Naive thymus-derived CD4-positive, alpha-beta T cell (primary cell): ENCODE data around the gene DISP2. TPM values are rescaled to one million over a fixed set of nuclear protein-coding genes. Genes with fewer than 3 reads are reported as not detected.

Source experiments
- ATAC-seq: fragments of 150-1000 bp; cut with Tn5 transposase; 2 replicates; pipeline ENCODE4 v1.10.0; 2021; ENCODE audit warnings: mild to moderate bottlenecking, moderate library complexity
- CTCF ChIA-PET: fragments of 350-600 bp; sonication (Branson Sonifier 250); formaldehyde crosslinking; loops from one replicate; lab custom pipeline; 2021; ENCODE audit warnings: antibody characterized with exemption; lab: Charles Lee
- POLR2A ChIA-PET: fragments of 350-600 bp; sonication (Branson Sonifier 250); formaldehyde crosslinking; loops from one replicate; lab custom pipeline; 2021; ENCODE audit warnings: antibody characterized with exemption, inconsistent platforms; lab: Charles Lee
- DNase-seq, 9 donors: peaks; one replicate each; pipeline versions ENCODE4 v3.0.0 to v3.0.0-alpha.2; 2020 to 2022; ENCODE audit warnings: mixed read lengths in 1 of 9
- H3K27ac ChIP-seq: one replicate; pipeline ENCODE4 v1.7.0; 2013; ENCODE audit warnings: mild to moderate bottlenecking, low read depth, low read length, moderate library complexity
- H3K27me3 ChIP-seq, 2 donors: one replicate each; pipeline ENCODE4 v1.7.0; 2013; ENCODE audit warnings: low read length in 2 of 2, mild to moderate bottlenecking in 2 of 2, moderate library complexity in 2 of 2; ENCODE audit not compliant: control insufficient read depth in 2 of 2, insufficient read depth in 2 of 2
- H3K36me3 ChIP-seq, 3 experiments: 1 replicate in 2 of 3; 2 replicates in 1 of 3; pipeline ENCODE4 v1.7.0; 2013; ENCODE audit warnings: low read length in 3 of 3, mild to moderate bottlenecking in 3 of 3, moderate library complexity in 1 of 3; ENCODE audit not compliant: insufficient read depth in 3 of 3, control insufficient read depth in 2 of 3
- H3K4me1 ChIP-seq, 2 donors: one replicate each; pipeline ENCODE4 v1.7.0; 2013; ENCODE audit warnings: low read length in 2 of 2, mild to moderate bottlenecking in 2 of 2, moderate library complexity in 1 of 2; ENCODE audit not compliant: control insufficient read depth in 2 of 2, insufficient read depth in 2 of 2
- H3K4me3 ChIP-seq: 2 replicates; pipeline ENCODE4 v1.7.0; 2013; ENCODE audit warnings: mild to moderate bottlenecking, low read length
- H3K9me3 ChIP-seq, 3 experiments: 1 replicate in 2 of 3; 2 replicates in 1 of 3; pipeline ENCODE4 v1.7.0; 2013; ENCODE audit warnings: low read length in 3 of 3; ENCODE audit not compliant: control insufficient read depth in 2 of 3
- H3K27ac Mint-ChIP-seq, 9 donors: one replicate each; pipeline ENCODE4 v1.8.0; 2020 to 2022; ENCODE audit warnings: mixed read lengths in 9 of 9, mild to moderate bottlenecking in 8 of 9, moderate library complexity in 5 of 9, inconsistent platforms in 2 of 9
- H3K27me3 Mint-ChIP-seq, 5 donors: one replicate each; pipeline ENCODE4 v1.8.0; 2021 to 2022; ENCODE audit warnings: mixed read lengths in 5 of 5, mild to moderate bottlenecking in 1 of 5
- H3K36me3 Mint-ChIP-seq, 5 donors: one replicate each; pipeline ENCODE4 v1.8.0; 2020 to 2022; ENCODE audit warnings: mixed read lengths in 5 of 5, mild to moderate bottlenecking in 3 of 5, inconsistent platforms in 1 of 5
- H3K4me1 Mint-ChIP-seq, 7 donors: one replicate each; pipeline ENCODE4 v1.8.0; 2020 to 2022; ENCODE audit warnings: mixed read lengths in 7 of 7, mild to moderate bottlenecking in 3 of 7, inconsistent platforms in 1 of 7
- H3K4me3 Mint-ChIP-seq, 10 donors: one replicate each; pipeline ENCODE4 v1.8.0; 2020 to 2022; ENCODE audit warnings: mild to moderate bottlenecking in 10 of 10, mixed read lengths in 10 of 10, moderate library complexity in 6 of 10, inconsistent platforms in 2 of 10
- H3K9me3 Mint-ChIP-seq, 11 donors: one replicate each; pipeline ENCODE4 v1.8.0; 2020 to 2022; ENCODE audit warnings: mixed read lengths in 11 of 11, mild to moderate bottlenecking in 4 of 11, inconsistent platforms in 1 of 11, moderate library complexity in 1 of 11
- intact Hi-C, 2 donors: fragments of 100-400 bp; cut with micrococcal nuclease; formaldehyde crosslinking; loops; one replicate each; pipeline ENCODE4 v1.15.1; 2023
- polyA plus RNA-seq, 2 donors: library from polyadenylated mRNA; unstranded; fragments of 300-500 nt; fragmentation: Illumina TruSeq; gene quantifications; one replicate each; pipeline ENCODE4 v1.2.3, GENCODE V29; 2021
- total RNA-seq, 6 experiments: library from RNA in 5 of 6; stranded (reverse) in 5 of 6; gene quantifications; 1 replicate in 5 of 6; 2 replicates in 1 of 6; pipeline ENCODE4 v1.2.3 and lab custom pipeline; 2021 to 2026

The DISP2 gene
- total and polyA plus RNA-seq, 7 experiments from 2014 or later = 0.05 to 0.51 (median 0.07) TPM; not detected in 3

DNA sequence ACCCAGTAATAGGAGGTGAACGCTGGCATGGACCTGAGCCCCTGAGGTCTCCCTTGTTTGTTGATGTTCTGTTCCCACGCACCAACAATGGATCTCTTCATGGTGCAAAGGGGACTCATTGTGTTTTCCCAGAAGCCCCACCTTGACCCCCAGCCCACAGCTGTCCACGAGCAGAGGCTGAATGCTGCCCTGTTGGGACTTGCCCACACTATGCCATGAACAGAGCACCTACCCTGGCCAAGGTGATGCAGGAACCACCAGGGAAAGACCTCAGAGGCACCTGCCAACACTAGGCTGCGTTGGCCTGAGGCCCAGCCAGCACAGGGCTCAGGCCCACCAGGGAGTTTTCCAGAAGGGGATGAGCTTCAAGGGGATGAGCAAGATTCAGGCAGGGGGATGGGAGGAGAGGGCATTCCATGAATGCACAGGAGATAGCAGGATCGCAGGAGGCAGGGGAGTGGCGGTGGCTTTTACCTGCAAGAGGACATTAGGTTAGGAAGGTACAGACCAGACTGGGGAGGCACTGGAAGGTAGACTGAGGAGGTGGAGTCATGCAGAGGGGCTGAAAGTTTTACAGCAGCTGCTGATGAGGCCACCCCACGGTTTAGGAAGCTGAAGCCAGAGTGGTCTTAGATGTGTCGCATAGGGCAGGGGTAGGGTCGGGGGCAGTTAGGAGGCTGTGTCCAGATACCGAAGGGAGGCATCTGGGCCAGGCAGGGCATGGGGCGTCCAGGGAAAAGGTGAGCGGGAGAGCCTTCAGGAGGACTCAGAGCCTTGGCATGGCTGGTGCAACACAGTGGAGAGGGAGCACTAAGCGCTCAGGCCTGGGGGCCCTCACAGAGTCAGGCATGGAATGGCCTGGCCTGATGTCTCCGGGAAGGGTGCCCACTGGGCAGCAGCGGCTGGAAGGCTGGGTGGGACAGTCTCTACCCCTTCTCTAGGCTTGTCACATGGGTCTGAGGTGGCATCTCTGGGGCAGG is 11.2 kb upstream of the DISP2 start:
- H3K36me3 Mint-ChIP-seq = no peaks in the 10 kb centered on the region
- Histone ChIP-seq H3K36me3 (no peaks in the 10 kb centered on the region), H3K27ac (no peak overlapping the region), H3K4me1 (no peaks in the 10 kb centered on the region), H3K27me3 (no peaks in the 10 kb centered on the region), H3K4me3 (no peak overlapping the region), H3K9me3 (no peaks in the 10 kb centered on the region)
- POLR2A ChIA-PET = no interaction called here
- no peak overlapping the region for H3K4me3 Mint-ChIP-seq
- intact Hi-C loops = no loop called here
- no peak overlapping the region for H3K27ac Mint-ChIP-seq
- peaks cover 0 to 3% (median 0%) of the 10 kb centered on the region in 5 donors for H3K27me3 Mint-ChIP-seq
- peaks cover 0 to 8% (median 0%) of the 10 kb centered on the region in 7 donors for H3K4me1 Mint-ChIP-seq
- DNase-seq = no peak
- ATAC-seq = no peak
- H3K9me3 Mint-ChIP-seq = peaks cover 0 to 1% (median 0%) of the 10 kb centered on the region in 11 donors
- CTCF ChIA-PET = no interaction called here

DNA sequence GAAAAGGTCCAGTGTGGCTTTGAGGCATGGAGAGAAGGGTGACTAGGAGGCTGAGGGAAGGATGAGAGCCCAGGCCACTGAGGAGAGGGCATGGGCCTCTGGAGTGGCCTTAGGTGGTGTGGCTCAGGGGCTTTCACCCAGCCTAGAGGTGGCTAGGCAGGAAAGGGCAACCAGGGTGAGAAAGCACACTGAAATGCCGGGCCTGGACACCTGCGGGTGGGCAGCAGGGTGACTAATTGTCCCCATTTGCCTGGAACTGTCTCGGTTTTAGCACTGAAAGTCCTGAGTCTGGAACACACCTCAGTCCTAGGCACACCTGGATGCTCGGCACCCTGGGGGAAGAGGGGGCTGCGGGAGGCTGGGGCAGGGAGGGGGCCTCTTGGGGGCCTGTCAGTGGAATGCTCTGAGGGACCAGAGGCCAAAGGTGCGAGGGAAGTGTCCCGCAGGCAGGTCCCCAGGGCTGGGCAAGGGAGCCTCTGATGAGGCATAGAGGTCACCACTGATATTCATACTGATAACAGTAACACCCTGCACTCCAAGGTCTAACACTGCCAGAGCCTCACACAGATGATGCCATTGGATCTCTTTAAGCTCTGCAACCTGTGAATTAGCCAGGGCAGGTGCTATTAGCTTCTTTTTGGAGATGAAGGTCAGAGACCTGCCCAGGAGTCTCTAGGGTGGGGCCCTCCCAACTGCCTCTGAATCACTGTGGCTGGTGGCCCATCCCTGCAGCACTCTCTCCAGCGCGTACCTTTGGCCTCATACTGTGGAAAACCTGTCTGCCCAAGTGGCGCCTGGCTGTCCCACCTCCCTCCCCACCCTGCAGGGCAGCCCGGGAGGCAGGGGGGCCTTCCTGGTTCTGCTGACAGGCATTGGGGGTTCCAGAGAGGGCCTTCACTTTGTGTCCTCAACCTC is 10.2 kb upstream of the DISP2 start:
- Mint-ChIP-seq H3K9me3 (peaks cover 0 to 1% (median 0%) of the 10 kb centered on the region in 11 donors), H3K4me1 (peaks cover 0 to 8% (median 0%) of the 10 kb centered on the region in 7 donors), H3K4me3 (no peak overlapping the region), H3K27ac (no peak overlapping the region), H3K36me3 (no peaks in the 10 kb centered on the region), H3K27me3 (peaks cover 0 to 6% (median 0%) of the 10 kb centered on the region in 5 donors)
- Histone ChIP-seq H3K9me3 (no peaks in the 10 kb centered on the region), H3K4me3 (no peak overlapping the region), H3K4me1 (no peaks in the 10 kb centered on the region), H3K27me3 (no peaks in the 10 kb centered on the region), H3K36me3 (no peaks in the 10 kb centered on the region), H3K27ac (no peak overlapping the region)
- DNase-seq (no peak), ATAC-seq (no peak)
- intact Hi-C loops = no loop called here
- CTCF ChIA-PET = interaction anchor here (2.0 kb wide), 1 partner anchor 10 kb away, joined by 6 read pairs; no protein-coding TSS in a partner anchor
- POLR2A ChIA-PET = no interaction called here

DNA sequence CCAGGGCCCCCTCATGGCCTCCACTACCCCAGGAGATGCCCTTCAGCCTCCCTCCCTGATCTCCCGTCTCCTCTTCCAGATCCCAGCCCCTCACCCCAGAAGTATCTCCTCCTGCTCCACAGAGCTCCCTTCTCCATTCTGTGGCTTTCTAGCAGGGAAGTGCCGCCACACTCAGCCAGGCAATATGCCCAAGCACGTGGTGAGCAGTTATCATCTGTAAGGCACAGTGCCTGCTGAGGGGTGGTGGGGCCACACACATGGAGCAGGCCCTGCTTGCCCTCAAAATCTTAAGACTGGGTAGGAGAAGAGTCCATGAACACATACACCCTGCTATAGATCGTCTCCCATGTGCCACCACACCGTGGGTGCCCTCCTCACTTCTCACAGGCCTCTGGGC is 9.5 kb upstream of the DISP2 start:
- Mint-ChIP-seq H3K27me3 (peaks cover 0 to 11% (median 0%) of the 10 kb centered on the region in 5 donors), H3K4me1 (peaks cover 0 to 6% (median 0%) of the 10 kb centered on the region in 7 donors), H3K36me3 (no peaks in the 10 kb centered on the region), H3K27ac (no peak overlapping the region), H3K9me3 (peaks cover 0 to 1% (median 0%) of the 10 kb centered on the region in 11 donors), H3K4me3 (no peak overlapping the region)
- intact Hi-C loops = no loop called here
- H3K4me3 ChIP-seq = no peak overlapping the region
- H3K9me3 ChIP-seq = no peaks in the 10 kb centered on the region
- ATAC-seq (no peak), DNase-seq (no peak)
- no peaks in the 10 kb centered on the region for H3K27me3 ChIP-seq
- CTCF ChIA-PET = interaction anchor here (2.0 kb wide), 1 partner anchor 10 kb away, joined by 6 read pairs; no protein-coding TSS in a partner anchor
- no peaks in the 10 kb centered on the region for H3K4me1 ChIP-seq
- no peak overlapping the region for H3K27ac ChIP-seq
- POLR2A ChIA-PET = no interaction called here
- no peaks in the 10 kb centered on the region for H3K36me3 ChIP-seq

DNA sequence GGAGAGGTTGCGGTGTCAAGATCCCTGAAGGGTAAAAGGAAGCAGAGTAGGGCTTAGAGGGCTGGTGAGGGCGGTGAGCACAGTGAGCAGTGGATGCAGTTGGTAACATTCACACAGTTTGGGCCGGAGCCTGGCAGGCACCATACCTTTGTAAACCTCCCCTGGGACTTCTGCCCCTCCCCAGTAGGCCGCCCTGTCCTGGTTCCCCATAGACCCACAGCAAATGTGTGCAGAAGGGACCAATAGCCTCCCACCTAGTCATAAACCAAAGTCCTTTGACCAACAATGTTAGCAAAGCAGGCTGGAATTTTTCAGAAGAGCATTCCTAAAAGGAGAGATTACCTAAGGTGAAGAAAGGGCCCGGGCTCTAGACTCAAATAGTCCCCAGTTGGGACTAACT is 8.9 kb upstream of the DISP2 start:
- intact Hi-C loops = no loop called here
- DNase-seq (no peak), ATAC-seq (no peak)
- no peaks in the 10 kb centered on the region for H3K36me3 Mint-ChIP-seq
- H3K4me3 Mint-ChIP-seq = no peak overlapping the region
- H3K27ac Mint-ChIP-seq = no peak overlapping the region
- Histone ChIP-seq H3K4me3 (no peak overlapping the region), H3K36me3 (no peaks in the 10 kb centered on the region), H3K27me3 (no peaks in the 10 kb centered on the region), H3K9me3 (no peaks in the 10 kb centered on the region), H3K4me1 (no peaks in the 10 kb centered on the region), H3K27ac (no peak overlapping the region)
- H3K4me1 Mint-ChIP-seq = peaks cover 0 to 5% (median 0%) of the 10 kb centered on the region in 7 donors
- peaks cover 0 to 1% (median 0%) of the 10 kb centered on the region in 11 donors for H3K9me3 Mint-ChIP-seq
- ChIA-PET POLR2A (no interaction called here), CTCF (interaction anchor here (2.0 kb wide), 1 partner anchor 11 kb away, joined by 6 read pairs; no protein-coding TSS in a partner anchor)
- peaks cover 0 to 17% (median 0%) of the 10 kb centered on the region in 5 donors for H3K27me3 Mint-ChIP-seq

DNA sequence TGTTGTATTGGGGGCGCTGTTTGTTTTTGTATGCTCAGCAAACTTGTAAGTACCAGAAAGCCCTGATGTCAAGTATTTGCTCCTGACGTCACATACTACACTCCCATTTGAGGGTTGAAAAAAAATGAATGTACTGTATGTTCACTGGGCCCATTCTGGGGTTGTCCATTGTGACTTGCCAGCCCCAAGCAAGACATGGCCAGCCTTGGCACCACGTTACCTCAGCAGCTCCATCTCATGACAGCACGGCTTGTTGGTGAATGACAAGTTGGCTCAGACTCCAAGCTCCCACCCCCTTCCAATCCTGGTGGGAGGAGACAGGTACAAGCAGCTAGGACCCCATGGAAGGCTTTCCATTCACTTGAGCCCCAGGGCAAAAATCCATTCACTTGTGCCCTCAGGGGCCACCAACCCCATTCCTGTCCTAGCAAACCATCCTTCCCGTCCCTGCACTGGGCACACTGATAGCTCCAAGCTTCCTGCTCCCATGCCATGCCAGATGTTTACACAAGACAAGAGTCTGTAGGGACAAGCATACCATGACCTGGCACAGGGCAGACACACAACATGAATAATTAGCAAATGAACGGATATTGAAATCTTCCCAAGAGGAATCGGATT is 5.6 kb upstream of the DISP2 start:
- ChIA-PET CTCF (interaction anchor here (0.6 to 1.7 kb wide), 3 partner anchors 15 to 308 kb away, joined by 3 to 4 read pairs (median 4); no protein-coding TSS in a partner anchor), POLR2A (interaction anchor here (1.0 kb wide), 1 partner anchor 13 kb away, joined by 3 read pairs; no protein-coding TSS in a partner anchor)
- DNase-seq (no peak), ATAC-seq (no peak)
- Histone ChIP-seq H3K4me1 (no peaks in the 10 kb centered on the region), H3K36me3 (no peaks in the 10 kb centered on the region), H3K27me3 (no peaks in the 10 kb centered on the region), H3K9me3 (no peaks in the 10 kb centered on the region), H3K4me3 (no peak overlapping the region), H3K27ac (no peak overlapping the region)
- Mint-ChIP-seq H3K36me3 (no peaks in the 10 kb centered on the region), H3K4me1 (peaks cover 0 to 6% (median 0%) of the 10 kb centered on the region in 7 donors), H3K27ac (no peak overlapping the region), H3K4me3 (no peak overlapping the region), H3K9me3 (peaks cover 0 to 2% (median 0%) of the 10 kb centered on the region in 11 donors), H3K27me3 (peaks cover 0 to 34% (median 9%) of the 10 kb centered on the region in 5 donors)
- intact Hi-C loops = no loop called here

DNA sequence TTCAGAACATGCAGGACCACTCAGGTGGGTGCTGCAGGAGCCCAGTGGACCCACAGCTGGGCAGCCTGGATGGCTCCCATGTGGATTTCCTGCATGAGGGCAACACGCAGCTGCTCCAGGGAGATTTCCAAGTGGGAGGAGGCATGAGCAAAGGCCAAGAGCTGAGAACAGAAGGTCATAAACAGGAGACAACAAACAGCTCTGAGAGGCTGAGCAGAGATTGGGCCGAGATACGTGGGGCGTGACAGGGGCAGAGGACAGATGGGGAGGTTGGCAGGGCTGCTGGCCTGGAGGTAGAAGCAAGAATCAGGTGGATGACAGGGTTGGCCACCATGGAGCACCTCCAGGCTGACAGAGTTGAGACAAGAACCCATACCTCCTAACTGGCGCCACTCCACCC is 4.3 kb upstream of the DISP2 start:
- no peaks in the 10 kb centered on the region for H3K36me3 Mint-ChIP-seq
- intact Hi-C loops = no loop called here
- no peak for DNase-seq
- Histone ChIP-seq H3K27me3 (no peaks in the 10 kb centered on the region), H3K4me3 (no peak overlapping the region), H3K9me3 (no peaks in the 10 kb centered on the region), H3K27ac (no peak overlapping the region), H3K4me1 (peaks cover 0 to 7% of the 10 kb centered on the region in 2 donors), H3K36me3 (no peaks in the 10 kb centered on the region)
- peaks cover 0 to 2% (median 0%) of the 10 kb centered on the region in 11 donors for H3K9me3 Mint-ChIP-seq
- no peak for ATAC-seq
- no peak overlapping the region for H3K27ac Mint-ChIP-seq
- no peak overlapping the region for H3K4me3 Mint-ChIP-seq
- POLR2A ChIA-PET = interaction anchor here (1.1 kb wide), 1 partner anchor 10 kb away, joined by 5 read pairs; no protein-coding TSS in a partner anchor
- H3K4me1 Mint-ChIP-seq = peaks cover 0 to 10% (median 2%) of the 10 kb centered on the region in 7 donors
- peaks cover 0 to 36% (median 9%) of the 10 kb centered on the region in 5 donors for H3K27me3 Mint-ChIP-seq
- CTCF ChIA-PET = no interaction called here
